Pancreas (tissue), 10 donors: ENCODE data around the gene SPTBN1. TPM values are rescaled to one million over a fixed set of nuclear protein-coding genes. Genes with fewer than 3 reads are reported as not detected.

Source experiments
- ATAC-seq, 4 donors: fragments of 200-7000 bp; cut with Tn5 transposase; one replicate each; pipeline versions ENCODE4 v1.8.0 to v1.9.1; 2020; ENCODE audit warnings: mild to moderate bottlenecking in 4 of 4, moderate library complexity in 4 of 4
- DNase-seq, 6 donors: peaks; one replicate each; pipeline ENCODE4 v3.0.0-alpha.2; 2020
- FAIRE-seq: peaks from 2 replicates; lab custom pipeline; 2012; peaks lifted over from hg19 to GRCh38; lab: Jason Lieb, UNC
- H3K27ac ChIP-seq, 4 donors: fragments of 200-600 bp; sonication (generic); 1 replicate in 3 of 4; 2 replicates in 1 of 4; pipeline versions ENCODE4 v1.5.0 to v1.8.0; 2020
- H3K27me3 ChIP-seq, 4 donors: fragments of 200-600 bp; one replicate each; pipeline ENCODE4 v1.8.0; 2021
- H3K36me3 ChIP-seq, 3 donors: fragments of 200-600 bp; sonication (generic) in 1 of 3; one replicate each; pipeline versions ENCODE4 v1.5.0 to v1.8.0; 2020 to 2021
- H3K4me1 ChIP-seq, 3 donors: fragments of 200-600 bp; one replicate each; pipeline ENCODE4 v1.8.0; 2021
- H3K4me3 ChIP-seq, 4 donors: fragments of 200-600 bp; sonication (generic) in 2 of 4; one replicate each; pipeline versions ENCODE4 v1.5.0 to v1.8.0; 2020 to 2021
- H3K9me3 ChIP-seq, 4 donors: fragments of 200-600 bp; one replicate each; pipeline ENCODE4 v1.8.0; 2021
- CTCF ChIP-seq, 4 donors: fragments of 200-600 bp; sonication (generic) in 3 of 4; IDR thresholded peaks; one replicate each; pipeline versions ENCODE4 v1.5.0 to v1.8.0; 2021; ENCODE audit warnings: antibody characterized with exemption in 4 of 4
- WGBS, 2 donors: extraction: QIAGEN DNeasy Blood & Tissue Kit; methylation state at CpG; one replicate each; pipeline ENCODE4 v1.1.7; 2013; 5-methylcytosine and 5-hydroxymethylcytosine counted together
- intact Hi-C, 3 donors: fragments of 100-400 bp; cut with DNase I; formaldehyde crosslinking; loops; one replicate each; pipeline versions ENCODE4 v1.11.1 to v1.14.2; 2022
- polyA plus RNA-seq, 2 donors: library from polyadenylated mRNA; stranded (reverse); fragments of 200-250 nt; gene quantifications; one replicate each; pipeline ENCODE4 v1.2.3, GENCODE V29; 2013
- total RNA-seq, 6 donors: library from RNA; stranded (reverse); fragmentation: NEBNext Ultra II Directional in 4 of 6; extraction: Animal tissue kit (Norgen Biotek cat#: 25700) in 4 of 6; gene quantifications; one replicate each; pipeline versions ENCODE4 v1.2.1 to v1.2.4, GENCODE V29; 2021 to 2023
- donor health status: healthy with polysubstance abuse.
- donor health status: DM: no; HTN: no; CAD: no; lungs with moderate emphysema.
- donor health status: DM: no; HTN: no; CAD: no.
- donor health status: control.
- donor health status: control.
- donor health status: Bipolar disorder and iron deficiency.
- donor health status: DM: yes; HTN: yes; CAD: no.
- donor health status: DM: no; HTN: no; CAD: no.
- donor health status: DM: no; HTN: no; CAD: no.
- donor health status: DM: yes; HTN: yes; CAD: no.

The SPTBN1 gene
- total and polyA plus RNA-seq, 8 donors: 43.8 to 192 (median 84.4) TPM

GRCh38 chr2:54706622-54707021 is 250.5 kb downstream of the SPTBN1 start:
- no peaks in the 10 kb centered on the region for H3K4me1 ChIP-seq
- H3K4me3 ChIP-seq: no peak overlapping the region
- TF ChIP-seq CTCF (IDR thresholded peaks at IDR 0.05): no peak
- no peaks in the 10 kb centered on the region for H3K36me3 ChIP-seq
- H3K27ac ChIP-seq: no peak overlapping the region
- H3K9me3 ChIP-seq: no peaks in the 10 kb centered on the region
- H3K27me3 ChIP-seq: no peaks in the 10 kb centered on the region
- FAIRE-seq (no peak), DNase-seq (no peak), ATAC-seq (no peak)
- WGBS, 2 donors: 53 to 56% methylated on average over 1 of the region's 1 CpG
- intact Hi-C loops: loop anchor here in 1 of 3 donors (10.0 kb wide), 1 partner anchor 52 kb away; no protein-coding TSS in a partner anchor

GRCh38 chr2:54708584-54709335 is 252.6 kb downstream of the SPTBN1 start:
- Histone ChIP-seq H3K9me3 (no peaks in the 10 kb centered on the region), H3K36me3 (no peaks in the 10 kb centered on the region), H3K27me3 (no peaks in the 10 kb centered on the region), H3K4me3 (peak overlapping the region; percentile 31 to 57 (median 36)), H3K4me1 (peaks cover 0 to 2% (median 0%) of the 10 kb centered on the region in 3 donors), H3K27ac (peak overlapping the region; percentile 67 to 90 (median 78))
- ATAC-seq (peak; percentile 80 to 90 (median 84)), FAIRE-seq (no peak), DNase-seq (peak; percentile 57 to 91 (median 73))
- no peak for TF ChIP-seq CTCF (IDR thresholded peaks at IDR 0.05)
- 9 to 16% methylated on average over 32 to 35 of the region's 35 CpGs for WGBS, 2 donors
- intact Hi-C loops: loop anchor here in 1 of 3 donors (10.0 kb wide), 1 partner anchor 54 kb away; no protein-coding TSS in a partner anchor

GRCh38 chr2:54709336-54709809 is 253.2 kb downstream of the SPTBN1 start:
- DNase-seq: peak; percentile 71 to 91 (median 76)
- H3K4me1 ChIP-seq: peaks cover 0 to 2% (median 0%) of the 10 kb centered on the region in 3 donors
- no peak for TF ChIP-seq CTCF (IDR thresholded peaks at IDR 0.05)
- WGBS, 2 donors: 3 to 12% methylated on average over 18 of the region's 18 CpGs
- no peaks in the 10 kb centered on the region for H3K27me3 ChIP-seq
- no peaks in the 10 kb centered on the region for H3K36me3 ChIP-seq
- ATAC-seq: peak; percentile 83 to 87 (median 85)
- intact Hi-C loops: loop anchor here in 1 of 3 donors (10.0 kb wide), 1 partner anchor 55 kb away; no protein-coding TSS in a partner anchor
- H3K4me3 ChIP-seq: peak overlapping the region; percentile 31 to 57 (median 36)
- peak overlapping the region; percentile 67 to 90 (median 78) for H3K27ac ChIP-seq
- FAIRE-seq: no peak
- H3K9me3 ChIP-seq: no peaks in the 10 kb centered on the region

- no peak for TF ChIP-seq CTCF (IDR thresholded peaks at IDR 0.05)
- WGBS, 2 donors: 41 to 47% methylated on average over 10 of the region's 10 CpGs
- Histone ChIP-seq H3K27ac (peak overlapping the region in 3 of 4 donors; percentile 69 to 90 (median 87)), H3K27me3 (no peaks in the 10 kb centered on the region), H3K4me3 (peak overlapping the region; percentile 31 to 57 (median 36)), H3K4me1 (peaks cover 0 to 2% (median 0%) of the 10 kb centered on the region in 3 donors), H3K36me3 (no peaks in the 10 kb centered on the region), H3K9me3 (no peaks in the 10 kb centered on the region)
- ATAC-seq (peak in 2 of 4 donors; percentile 30 to 31), FAIRE-seq (no peak), DNase-seq (peak in 3 of 6 donors; percentile 26 to 64 (median 40))
- intact Hi-C loops: no loop called here
These were observed 254.1 kb downstream of the SPTBN1 start for GRCh38 chr2:54710216-54710615.
